A549 (cell line): ENCODE measurements around the gene CHRNB1.

Experiments
- BHLHE40 ChIP-seq: IDR thresholded peaks from 2 replicates; pipeline ENCODE4 v1.6.1; 2012; ENCODE audit warnings: low read depth, low read length, inconsistent platforms
- CTCF ChIP-seq: fragments of >200 bp; sonication (Bioruptor Twin); formaldehyde crosslinking; IDR thresholded peaks from 3 replicates; pipeline ENCODE4 v1.5.1; 2016
- EP300 ChIP-seq, 2 experiments: fragments of >200 bp; sonication (Bioruptor Twin); formaldehyde crosslinking; IDR thresholded peaks; 2 replicates in 1 of 2; 3 replicates in 1 of 2; pipeline ENCODE4 v1.6.1; 2016 to 2017
- FOSL2 ChIP-seq, 2 experiments: fragments of 450-650 bp in 1 of 2; fragments of >200 bp in 1 of 2; sonication (Bioruptor Twin) in 1 of 2; formaldehyde crosslinking; IDR thresholded peaks; 2 replicates each; pipeline versions ENCODE4 v1.5.0 to v1.6.1; 2016 to 2020; ENCODE audit warnings: mild to moderate bottlenecking in 1 of 2, moderate library complexity in 1 of 2
- POLR2AphosphoS2 ChIP-seq: conservative IDR thresholded peaks from 2 replicates; pipeline ENCODE4 v1.6.1; 2012; ENCODE audit warnings: low read length, improper control_type of control experiment, inconsistent platforms
- RAD21 ChIP-seq, 2 experiments: fragments of >200 bp in 1 of 2; sonication (Bioruptor Twin) in 1 of 2; formaldehyde crosslinking in 1 of 2; IDR thresholded peaks in 1 of 2; conservative IDR thresholded peaks in 1 of 2; 2 replicates in 1 of 2; 3 replicates in 1 of 2; pipeline ENCODE4 v1.6.1; 2012 to 2018; ENCODE audit warnings: inconsistent platforms in 1 of 2
- TF ChIP-seq, protein P1 (sequence below): fragments of 200-600 bp; sonication (generic); IDR thresholded peaks from 2 replicates; pipeline ENCODE4 v1.6.1; 2016; ENCODE audit warnings: antibody characterized with exemption, mild to moderate bottlenecking, moderate library complexity
- TF ChIP-seq, protein P2 (sequence below): IDR thresholded peaks from 2 replicates; pipeline ENCODE4 v1.6.1; 2012
- TF ChIP-seq, protein P3 (sequence below): fragments of 450-650 bp; IDR thresholded peaks from 2 replicates; pipeline ENCODE4 v1.6.1; 2014; ENCODE audit warnings: antibody characterized with exemption

DNA sequence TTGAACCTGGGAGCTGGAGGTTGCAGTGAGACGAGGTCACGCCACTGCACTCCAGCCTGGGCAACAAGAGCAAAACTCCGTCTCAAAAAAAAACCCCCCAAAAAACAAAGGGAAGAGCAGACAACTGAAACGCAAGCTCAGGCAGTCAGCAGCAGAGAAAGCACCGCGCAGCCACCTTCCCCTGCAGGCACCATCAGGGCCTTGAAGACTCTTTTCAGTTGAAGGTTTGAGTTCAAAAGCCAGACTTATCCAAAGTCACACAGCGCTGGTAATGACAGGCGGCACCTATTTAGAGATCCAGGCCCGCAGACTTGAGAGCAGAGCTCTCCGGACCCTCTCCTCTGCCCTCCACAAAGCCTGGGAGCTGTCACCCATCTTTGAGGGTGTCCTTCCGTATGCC, 23.4 kb downstream of the CHRNB1 start:
- TF ChIP-seq, protein P1, sequence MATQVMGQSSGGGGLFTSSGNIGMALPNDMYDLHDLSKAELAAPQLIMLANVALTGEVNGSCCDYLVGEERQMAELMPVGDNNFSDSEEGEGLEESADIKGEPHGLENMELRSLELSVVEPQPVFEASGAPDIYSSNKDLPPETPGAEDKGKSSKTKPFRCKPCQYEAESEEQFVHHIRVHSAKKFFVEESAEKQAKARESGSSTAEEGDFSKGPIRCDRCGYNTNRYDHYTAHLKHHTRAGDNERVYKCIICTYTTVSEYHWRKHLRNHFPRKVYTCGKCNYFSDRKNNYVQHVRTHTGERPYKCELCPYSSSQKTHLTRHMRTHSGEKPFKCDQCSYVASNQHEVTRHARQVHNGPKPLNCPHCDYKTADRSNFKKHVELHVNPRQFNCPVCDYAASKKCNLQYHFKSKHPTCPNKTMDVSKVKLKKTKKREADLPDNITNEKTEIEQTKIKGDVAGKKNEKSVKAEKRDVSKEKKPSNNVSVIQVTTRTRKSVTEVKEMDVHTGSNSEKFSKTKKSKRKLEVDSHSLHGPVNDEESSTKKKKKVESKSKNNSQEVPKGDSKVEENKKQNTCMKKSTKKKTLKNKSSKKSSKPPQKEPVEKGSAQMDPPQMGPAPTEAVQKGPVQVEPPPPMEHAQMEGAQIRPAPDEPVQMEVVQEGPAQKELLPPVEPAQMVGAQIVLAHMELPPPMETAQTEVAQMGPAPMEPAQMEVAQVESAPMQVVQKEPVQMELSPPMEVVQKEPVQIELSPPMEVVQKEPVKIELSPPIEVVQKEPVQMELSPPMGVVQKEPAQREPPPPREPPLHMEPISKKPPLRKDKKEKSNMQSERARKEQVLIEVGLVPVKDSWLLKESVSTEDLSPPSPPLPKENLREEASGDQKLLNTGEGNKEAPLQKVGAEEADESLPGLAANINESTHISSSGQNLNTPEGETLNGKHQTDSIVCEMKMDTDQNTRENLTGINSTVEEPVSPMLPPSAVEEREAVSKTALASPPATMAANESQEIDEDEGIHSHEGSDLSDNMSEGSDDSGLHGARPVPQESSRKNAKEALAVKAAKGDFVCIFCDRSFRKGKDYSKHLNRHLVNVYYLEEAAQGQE = no peak
- TF ChIP-seq EP300 (IDR thresholded peaks at IDR 0.05) (no peak), CTCF (no peak), POLR2AphosphoS2 (no peak), RAD21 (conservative IDR thresholded peaks at IDR 0.05 in 1 of 2, IDR thresholded peaks at IDR 0.05 in 1 of 2) (no peak), FOSL2 (IDR thresholded peaks at IDR 0.05) (no peak), FOSL2 (CRISPR knock-in tag; IDR thresholded peaks at IDR 0.05) (no peak), BHLHE40 (no peak)
- TF ChIP-seq, protein P2, sequence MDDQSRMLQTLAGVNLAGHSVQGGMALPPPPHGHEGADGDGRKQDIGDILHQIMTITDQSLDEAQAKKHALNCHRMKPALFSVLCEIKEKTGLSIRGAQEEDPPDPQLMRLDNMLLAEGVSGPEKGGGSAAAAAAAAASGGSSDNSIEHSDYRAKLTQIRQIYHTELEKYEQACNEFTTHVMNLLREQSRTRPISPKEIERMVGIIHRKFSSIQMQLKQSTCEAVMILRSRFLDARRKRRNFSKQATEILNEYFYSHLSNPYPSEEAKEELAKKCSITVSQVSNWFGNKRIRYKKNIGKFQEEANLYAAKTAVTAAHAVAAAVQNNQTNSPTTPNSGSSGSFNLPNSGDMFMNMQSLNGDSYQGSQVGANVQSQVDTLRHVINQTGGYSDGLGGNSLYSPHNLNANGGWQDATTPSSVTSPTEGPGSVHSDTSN = no peak
- TF ChIP-seq, protein P3, sequence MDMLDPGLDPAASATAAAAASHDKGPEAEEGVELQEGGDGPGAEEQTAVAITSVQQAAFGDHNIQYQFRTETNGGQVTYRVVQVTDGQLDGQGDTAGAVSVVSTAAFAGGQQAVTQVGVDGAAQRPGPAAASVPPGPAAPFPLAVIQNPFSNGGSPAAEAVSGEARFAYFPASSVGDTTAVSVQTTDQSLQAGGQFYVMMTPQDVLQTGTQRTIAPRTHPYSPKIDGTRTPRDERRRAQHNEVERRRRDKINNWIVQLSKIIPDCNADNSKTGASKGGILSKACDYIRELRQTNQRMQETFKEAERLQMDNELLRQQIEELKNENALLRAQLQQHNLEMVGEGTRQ = no peak
